SK-N-SH treated with all-trans-retinoic acid at 6 μM for 48 hours (cell line): ENCODE data around the gene CHRNA9.

Source experiments
- ATAC-seq: fragments of 200-7000 bp; cut with Tn5 transposase; 3 replicates; pipeline ENCODE4 v1.9.1; 2020; ENCODE audit warnings: mild to moderate bottlenecking, moderate library complexity
- ARNTL ChIP-seq: fragments of 450-650 bp; formaldehyde crosslinking; IDR thresholded peaks from 2 replicates; pipeline ENCODE4 v1.5.0; 2020; ENCODE audit warnings: low read depth, mild to moderate bottlenecking, moderate library complexity, borderline replicate concordance
- BACH2 ChIP-seq: fragments of 250-450 bp; sonication (Bioruptor Pico); IDR thresholded peaks from 2 replicates; pipeline ENCODE4 v1.9.0; 2021; ENCODE audit warnings: mild to moderate bottlenecking, borderline replicate concordance
- CREB5 ChIP-seq: fragments of 250-450 bp; sonication (Bioruptor Pico); IDR thresholded peaks from 2 replicates; pipeline ENCODE4 v1.5.1; 2020; ENCODE audit warnings: low read depth, mild to moderate bottlenecking, moderate library complexity
- CSDC2 ChIP-seq: fragments of 250-450 bp; sonication (Bioruptor Pico); IDR thresholded peaks from 2 replicates; pipeline ENCODE4 v1.5.0; 2020; ENCODE audit warnings: mild to moderate bottlenecking, moderate library complexity
- CSRNP3 ChIP-seq: fragments of 250-450 bp; sonication (Bioruptor Pico); IDR thresholded peaks from 2 replicates; pipeline ENCODE4 v1.5.1; 2021; ENCODE audit warnings: mild to moderate bottlenecking, moderate library complexity
- GLIS3 ChIP-seq: fragments of 250-450 bp; sonication (Bioruptor Pico); IDR thresholded peaks from 2 replicates; pipeline ENCODE4 v1.5.0; 2020; ENCODE audit warnings: mild to moderate bottlenecking, moderate library complexity
- ISL1 ChIP-seq: fragments of 250-450 bp; sonication (Bioruptor Pico); IDR thresholded peaks from 2 replicates; pipeline ENCODE4 v2.1.2; 2022; ENCODE audit warnings: mild to moderate bottlenecking, moderate library complexity
- OSR1 ChIP-seq: fragments of 250-450 bp; sonication (Bioruptor Pico); IDR thresholded peaks from 2 replicates; pipeline ENCODE4 v1.8.0; 2022; ENCODE audit warnings: moderate library complexity, mild to moderate bottlenecking, inconsistent platforms
- PATZ1 ChIP-seq: fragments of 250-450 bp; sonication (Bioruptor Pico); IDR thresholded peaks from 2 replicates; pipeline ENCODE4 v1.8.0; 2020; ENCODE audit warnings: mild to moderate bottlenecking, moderate library complexity, borderline replicate concordance
- POU6F1 ChIP-seq: fragments of 250-450 bp; sonication (Bioruptor Pico); IDR thresholded peaks from 2 replicates; pipeline ENCODE4 v1.8.0; 2021; ENCODE audit warnings: low read depth, mild to moderate bottlenecking, moderate library complexity, borderline replicate concordance
- PPARA ChIP-seq: fragments of 250-450 bp; sonication (Bioruptor Pico); IDR thresholded peaks from 2 replicates; pipeline ENCODE4 v1.5.0; 2020; ENCODE audit warnings: mild to moderate bottlenecking, borderline replicate concordance
- RARB ChIP-seq: fragments of 250-450 bp; sonication (Bioruptor Pico); IDR thresholded peaks from 2 replicates; pipeline ENCODE4 v1.8.0; 2021; ENCODE audit warnings: mild to moderate bottlenecking, moderate library complexity
- SNAI2 ChIP-seq: fragments of 250-450 bp; sonication (Bioruptor Pico); IDR thresholded peaks from 2 replicates; pipeline ENCODE4 v1.5.0; 2020; ENCODE audit warnings: mild to moderate bottlenecking, moderate library complexity
- TCF4 ChIP-seq: fragments of 250-450 bp; sonication (Bioruptor Pico); IDR thresholded peaks from 2 replicates; pipeline ENCODE4 v1.8.0; 2021; ENCODE audit warnings: mild to moderate bottlenecking, moderate library complexity, borderline replicate concordance
- TOX ChIP-seq: fragments of 250-450 bp; sonication (Bioruptor Pico); IDR thresholded peaks from 2 replicates; pipeline ENCODE4 v1.8.0; 2021; ENCODE audit warnings: mild to moderate bottlenecking, moderate library complexity, borderline replicate concordance
- TSHZ2 ChIP-seq: fragments of 250-450 bp; sonication (Bioruptor Pico); IDR thresholded peaks from 2 replicates; pipeline ENCODE4 v1.5.0; 2020; ENCODE audit warnings: mild to moderate bottlenecking, moderate library complexity
- ZC3H10 ChIP-seq: fragments of 250-450 bp; sonication (Bioruptor Pico); IDR thresholded peaks from 2 replicates; pipeline ENCODE4 v1.5.1; 2021; ENCODE audit warnings: mild to moderate bottlenecking, moderate library complexity
- ZFP3 ChIP-seq: fragments of 250-450 bp; sonication (Bioruptor Pico); IDR thresholded peaks from 2 replicates; pipeline ENCODE4 v1.5.0; 2020; ENCODE audit warnings: mild to moderate bottlenecking, moderate library complexity
- ZFP30 ChIP-seq: fragments of 450-650 bp; formaldehyde crosslinking; IDR thresholded peaks from 2 replicates; pipeline ENCODE4 v1.5.0; 2022; ENCODE audit warnings: mild to moderate bottlenecking, moderate library complexity
- ZNF565 ChIP-seq: fragments of 450-650 bp; formaldehyde crosslinking; conservative IDR thresholded peaks from 2 replicates; pipeline ENCODE4 v1.5.0; 2020; ENCODE audit warnings: low read depth, mild to moderate bottlenecking, moderate library complexity
- ZNF70 ChIP-seq: fragments of 450-650 bp; formaldehyde crosslinking; IDR thresholded peaks from 2 replicates; pipeline ENCODE4 v1.5.0; 2020; ENCODE audit warnings: mild to moderate bottlenecking, moderate library complexity
- ZNF8 ChIP-seq: fragments of 450-650 bp; formaldehyde crosslinking; IDR thresholded peaks from 2 replicates; pipeline ENCODE4 v1.5.0; 2020; ENCODE audit warnings: mild to moderate bottlenecking, moderate library complexity

The CHRNA9 gene

GRCh38 chr4:40317916-40318658 is 17.0 kb upstream of the CHRNA9 start:
- no peak for ATAC-seq
- TF ChIP-seq ZNF70: no peak
- no peak for TF ChIP-seq TSHZ2
- TF ChIP-seq CREB5 (CRISPR knock-in tag): no peak
- TF ChIP-seq TCF4 (CRISPR knock-in tag): no peak
- no peak for TF ChIP-seq ARNTL (CRISPR knock-in tag)
- no peak for TF ChIP-seq OSR1 (CRISPR knock-in tag)
- TF ChIP-seq RARB (CRISPR knock-in tag): no peak
- no peak for TF ChIP-seq ZNF565 (CRISPR knock-in tag)
- TF ChIP-seq ZFP30: no peak
- no peak for TF ChIP-seq BACH2 (CRISPR knock-in tag)
- no peak for TF ChIP-seq ZC3H10
- TF ChIP-seq ISL1 (CRISPR knock-in tag): no peak
- no peak for TF ChIP-seq PPARA (CRISPR knock-in tag)
- TF ChIP-seq ZFP3 (CRISPR knock-in tag): no peak
- TF ChIP-seq CSDC2 (CRISPR knock-in tag): no peak
- no peak for TF ChIP-seq GLIS3 (CRISPR knock-in tag)
- no peak for TF ChIP-seq ZNF8
- no peak for TF ChIP-seq SNAI2 (CRISPR knock-in tag)
- TF ChIP-seq CSRNP3 (CRISPR knock-in tag): no peak
- TF ChIP-seq PATZ1 (CRISPR knock-in tag): no peak

- ATAC-seq: peak; percentile 61
Measured at GRCh38 chr4:40321574-40322275, 13.4 kb upstream of the CHRNA9 start.

More at GRCh38 chr4:40321574-40322275, 13.4 kb upstream of the CHRNA9 start:
- TF ChIP-seq ZNF70: no peak
- no peak for TF ChIP-seq ZNF8
- no peak for TF ChIP-seq ZC3H10
- no peak for TF ChIP-seq TCF4 (CRISPR knock-in tag)
- TF ChIP-seq ISL1 (CRISPR knock-in tag): no peak
- no peak for TF ChIP-seq SNAI2 (CRISPR knock-in tag)
- TF ChIP-seq POU6F1 (CRISPR knock-in tag): no peak; the same call in 1 of the 2 replicates
- TF ChIP-seq CSRNP3 (CRISPR knock-in tag): no peak
- TF ChIP-seq BACH2 (CRISPR knock-in tag): no peak
- no peak for TF ChIP-seq TSHZ2
- TF ChIP-seq RARB (CRISPR knock-in tag): no peak
- TF ChIP-seq ZFP3 (CRISPR knock-in tag): no peak
- TF ChIP-seq TOX (CRISPR knock-in tag): no peak
- no peak for TF ChIP-seq ARNTL (CRISPR knock-in tag)
